ENCODE measurements around the gene PTPRN2.
"Not testable (repeated sequence)": the region's sequence is repeated elsewhere in the genome, so short reads cannot be mapped to it uniquely, and the experiment has no call there.

The PTPRN2 gene

GRCh38 chr7:158051776-158052175, 535.8 kb downstream of the PTPRN2 start:
- no peak for DNase-seq

GRCh38 chr7:158050978-158051651, 536.5 kb downstream of the PTPRN2 start:
- no peak for DNase-seq

DNA sequence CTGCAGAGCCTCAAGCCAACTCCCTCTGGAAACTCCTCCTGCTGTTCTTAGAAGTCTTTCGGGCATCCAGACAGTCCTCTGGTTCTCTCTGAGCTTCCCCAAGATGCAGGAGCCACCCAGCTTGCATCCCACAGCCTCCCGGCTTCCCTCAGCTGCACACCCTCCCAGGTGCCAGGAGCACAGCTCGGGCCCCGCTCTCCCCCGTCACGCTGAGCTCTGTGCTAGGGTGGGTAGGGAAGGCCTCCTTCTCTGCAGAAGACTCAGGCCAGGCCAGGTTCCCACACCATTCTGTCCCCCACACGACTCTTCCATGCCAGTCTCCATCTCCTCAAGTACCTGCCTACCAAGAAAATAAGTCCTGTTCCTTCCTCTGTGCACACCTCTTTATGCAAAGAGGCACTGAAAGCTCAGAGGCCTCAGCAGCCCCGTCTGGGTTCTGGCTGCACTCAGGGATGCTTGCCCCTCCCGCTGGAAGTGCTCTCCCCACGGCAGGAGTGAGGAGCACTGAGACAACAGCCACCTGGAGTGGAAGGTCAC, 537.1 kb downstream of the PTPRN2 start:
- DNase-seq, result no peak

- DNase-seq, result no peak
These were observed 538.4 kb downstream of the PTPRN2 start for GRCh38 chr7:158049271-158049670.

GRCh38 chr7:158048569-158048968, 539.1 kb downstream of the PTPRN2 start:
- no peak for DNase-seq

DNA sequence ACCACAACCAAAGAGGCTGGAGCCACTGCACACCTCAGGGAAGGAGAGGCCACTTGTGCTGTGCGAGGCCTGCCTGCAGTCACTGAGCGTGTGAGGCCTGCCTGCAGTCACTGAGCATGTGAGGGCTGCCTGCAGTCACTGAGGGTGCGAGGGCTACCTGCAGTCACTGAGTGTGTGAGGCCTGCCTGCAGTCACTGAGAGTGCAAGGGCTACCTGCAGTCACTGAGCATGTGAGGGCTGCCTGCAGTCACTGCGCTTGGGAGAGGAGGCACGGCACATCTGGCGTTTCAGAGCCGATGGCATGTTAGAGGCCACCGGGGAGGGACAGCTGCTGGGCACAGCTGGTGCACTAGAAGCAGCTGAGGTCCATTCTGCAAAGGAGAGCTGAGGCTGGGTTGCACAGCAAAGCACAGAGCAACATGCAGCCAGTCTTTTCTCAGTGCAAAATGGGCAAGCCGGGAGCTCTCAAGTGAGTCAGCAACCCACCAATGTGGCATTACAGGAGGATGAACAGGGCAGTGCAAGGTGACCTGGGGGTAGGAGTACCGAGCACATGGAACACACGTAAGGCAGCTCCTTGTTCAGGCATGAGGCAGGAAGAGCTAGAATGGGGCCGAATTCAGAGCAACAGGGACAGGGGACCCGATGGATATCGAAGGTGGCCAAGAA, 540.1 kb downstream of the PTPRN2 start:
- DNase-seq, result no peak

DNA sequence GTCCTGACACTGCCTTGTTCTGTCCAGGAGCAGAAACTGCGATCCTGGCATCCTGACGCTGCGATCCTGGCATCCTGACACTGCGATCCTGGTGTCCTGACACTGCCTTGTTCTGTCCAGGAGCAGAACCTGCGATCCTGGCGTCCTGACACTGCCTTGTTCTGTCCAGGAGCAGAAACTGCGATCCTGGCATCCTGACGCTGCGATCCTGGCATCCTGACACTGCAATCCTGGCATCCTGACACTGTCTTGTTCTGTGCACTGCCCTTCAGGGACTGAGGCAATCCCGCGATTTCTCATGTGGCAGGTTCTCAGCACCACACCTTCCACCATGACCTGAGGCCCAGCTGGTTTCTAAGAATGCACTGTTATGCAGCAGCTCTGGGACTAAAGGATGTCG, 541.4 kb downstream of the PTPRN2 start:
- DNase-seq, result not testable (repeated sequence)

DNA sequence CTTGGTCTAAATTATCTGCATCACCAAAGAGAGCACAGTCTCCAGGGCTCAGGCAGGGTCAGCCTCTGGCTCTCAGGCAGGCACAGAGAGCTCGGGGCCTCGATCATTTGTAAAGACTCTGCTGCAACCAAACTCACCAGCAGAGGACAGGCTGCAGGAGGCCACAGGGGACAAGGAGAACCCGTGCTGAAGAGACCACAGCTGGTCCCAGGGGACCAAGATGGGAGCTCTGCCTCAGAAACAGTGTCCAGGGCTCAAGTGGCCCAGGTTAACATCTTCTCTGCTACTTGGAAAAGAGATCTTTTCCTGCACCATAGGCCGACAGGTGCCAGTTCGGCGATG, 543.2 kb downstream of the PTPRN2 start:
- DNase-seq, result no peak

DNA sequence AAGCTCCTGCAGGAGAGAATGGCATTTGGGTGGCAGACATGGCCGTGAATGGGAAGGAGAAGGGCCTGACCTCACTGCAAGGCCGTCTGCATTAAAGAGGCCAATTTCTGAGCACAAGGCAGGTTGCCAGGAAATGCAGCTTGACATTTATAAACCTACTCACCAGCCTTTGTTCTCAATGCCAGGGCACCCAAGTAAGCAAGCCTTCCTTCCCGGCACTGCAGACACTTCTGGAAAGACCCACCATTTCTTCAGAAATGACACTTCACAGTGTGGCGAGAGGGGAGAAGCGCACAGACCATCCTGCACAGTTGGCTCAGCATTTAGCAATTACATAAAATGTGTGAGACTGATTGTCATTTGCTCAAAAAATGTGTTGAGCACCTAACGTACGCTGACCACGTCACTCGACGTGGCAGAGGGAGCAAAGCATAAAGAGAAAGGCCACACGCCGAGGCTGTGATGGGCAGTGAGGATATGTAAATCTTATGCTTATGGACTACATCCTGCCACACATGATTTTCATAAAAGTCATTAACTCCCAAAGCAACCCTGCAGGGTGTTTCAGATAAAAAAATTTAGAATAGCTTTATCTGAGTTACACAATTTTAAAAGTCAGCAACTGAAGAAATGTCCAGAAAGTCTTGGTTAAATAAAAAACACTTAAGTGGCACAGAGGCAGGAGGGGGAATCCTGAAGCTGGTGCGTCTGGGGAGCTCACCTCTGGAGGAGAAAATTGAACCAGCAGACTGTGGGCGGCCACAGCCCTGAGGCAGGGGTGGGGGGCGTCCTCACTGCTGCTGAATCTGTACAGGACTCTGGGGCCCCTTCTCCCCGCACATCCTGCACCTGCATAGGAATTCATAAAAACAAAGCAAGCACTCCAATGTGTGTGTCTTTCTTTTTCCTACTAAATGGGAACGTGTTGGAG, 543.8 kb downstream of the PTPRN2 start:
- DNase-seq, result no peak

GRCh38 chr7:158042156-158042880, 545.3 kb downstream of the PTPRN2 start:
- no peak for DNase-seq

GRCh38 chr7:158040199-158040598, 547.4 kb downstream of the PTPRN2 start:
- DNase-seq, result no peak

GRCh38 chr7:158039270-158039669, 548.4 kb downstream of the PTPRN2 start:
- DNase-seq, result no peak

DNA sequence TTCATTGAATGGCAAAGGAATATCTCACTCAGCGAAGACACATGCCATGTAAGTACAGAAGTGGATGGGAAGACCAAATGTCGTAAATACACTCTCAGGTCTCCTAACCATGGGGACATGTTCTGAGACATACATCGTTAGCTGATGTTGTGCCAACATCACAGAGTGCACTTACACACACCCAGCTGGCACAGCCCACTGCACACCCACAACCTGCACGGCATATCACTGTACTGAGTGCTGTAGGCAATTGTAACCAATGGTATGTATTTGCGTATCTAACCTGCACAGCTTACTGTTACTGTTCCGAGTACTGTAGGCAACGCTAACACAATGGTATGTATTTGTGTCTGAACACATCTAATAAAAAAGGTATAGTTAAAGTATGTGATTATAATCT, 550.4 kb downstream of the PTPRN2 start:
- no peak for DNase-seq

DNA sequence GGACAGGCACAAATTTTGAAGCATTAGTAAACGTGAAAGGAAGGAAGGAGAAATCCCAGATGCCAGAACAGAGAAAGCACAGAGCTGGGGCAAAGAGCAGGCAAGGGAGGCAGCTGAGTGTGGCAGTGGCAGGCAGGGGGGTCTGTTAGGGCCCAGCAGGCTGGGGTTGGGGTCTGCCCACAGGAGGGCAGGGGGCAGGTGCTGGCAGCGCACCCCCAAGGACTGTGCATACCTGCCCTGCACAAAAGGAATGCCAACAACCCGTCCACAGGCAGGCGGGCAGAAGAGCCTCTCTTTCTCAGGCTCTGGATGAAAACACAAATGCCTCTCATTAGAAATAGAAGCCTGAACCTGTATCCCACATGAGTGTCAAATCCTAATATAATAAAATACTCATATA, 552.3 kb downstream of the PTPRN2 start:
- no peak for DNase-seq

DNA sequence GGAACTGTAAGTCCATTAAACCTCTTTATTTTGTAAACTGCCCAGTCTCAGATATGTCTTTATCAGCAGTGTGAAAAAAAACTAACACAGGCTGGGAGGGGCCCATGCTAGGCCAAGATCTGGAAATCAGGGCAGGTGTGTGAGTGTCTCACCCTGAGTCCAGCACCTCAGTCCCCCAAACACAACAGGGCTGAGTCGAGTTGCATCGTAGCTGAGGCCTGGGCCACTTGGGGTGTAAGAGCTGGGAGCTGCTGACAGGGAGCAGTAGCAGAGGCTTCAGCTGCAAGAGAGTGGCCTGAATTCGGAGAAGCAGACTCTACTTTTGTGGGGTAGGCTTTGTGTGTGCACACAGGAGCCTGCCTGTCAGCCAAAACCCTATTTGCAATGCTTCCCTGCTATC, 553.1 kb downstream of the PTPRN2 start:
- no peak for DNase-seq

DNA sequence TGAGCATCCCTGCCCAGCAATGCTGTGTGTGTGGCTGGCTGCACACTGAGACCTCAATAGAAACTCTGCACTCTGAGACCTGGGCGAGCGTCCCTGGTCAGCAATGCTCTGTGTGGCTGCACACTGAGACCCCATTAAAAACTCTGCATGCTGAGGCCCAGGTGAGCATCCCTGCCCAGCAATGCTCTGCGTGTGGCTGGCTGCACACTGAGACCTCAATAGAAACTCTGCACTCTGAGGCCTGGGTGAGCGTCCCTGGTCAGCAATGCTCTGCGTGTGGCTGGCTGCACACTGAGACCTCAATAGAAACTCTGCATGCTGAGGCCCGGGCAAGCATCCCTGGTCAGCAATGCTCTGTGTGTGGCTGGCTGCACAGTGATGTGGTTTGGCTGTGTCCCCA, 553.7 kb downstream of the PTPRN2 start:
- DNase-seq, result not testable (repeated sequence)

DNA sequence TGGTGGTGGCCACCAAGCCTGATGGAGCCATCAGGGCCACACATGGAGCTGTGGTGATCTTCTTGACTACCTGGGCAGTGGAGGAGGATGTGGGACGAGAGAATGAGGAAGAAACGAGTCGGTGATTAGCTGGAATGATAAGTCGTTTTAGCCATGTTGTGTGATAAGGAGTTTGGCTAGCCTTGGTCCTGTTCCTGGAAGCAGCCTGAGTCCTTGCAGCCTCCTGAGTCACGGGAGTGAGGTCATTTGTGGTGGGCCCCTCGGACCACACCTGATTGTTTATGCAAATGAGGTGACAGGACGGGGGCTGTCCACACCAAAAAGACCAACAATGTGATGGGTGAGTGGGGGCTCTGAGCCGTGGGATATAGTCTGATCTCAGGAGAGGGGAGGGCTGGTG, 554.4 kb downstream of the PTPRN2 start:
- no peak for DNase-seq

GRCh38 chr7:158032561-158033115, 555.0 kb downstream of the PTPRN2 start:
- no peak for DNase-seq

GRCh38 chr7:158031867-158032308, 555.7 kb downstream of the PTPRN2 start:
- no peak for DNase-seq

GRCh38 chr7:158030566-158030965, 557.1 kb downstream of the PTPRN2 start:
- no peak for DNase-seq

- no peak for DNase-seq
These were observed 557.6 kb downstream of the PTPRN2 start for GRCh38 chr7:158030071-158030470.

GRCh38 chr7:158029509-158029908, 558.1 kb downstream of the PTPRN2 start:
- no peak for DNase-seq
